Body of pancreas (tissue), 4 donors: ENCODE results near the gene DNMBP.

Experiments used
- POLR2A ChIP-seq, 3 donors: fragments of 450-650 bp; IDR thresholded peaks; one replicate each; pipeline ENCODE4 v1.6.1; 2016; ENCODE audit warnings: antibody characterized with exemption in 3 of 3, mild to moderate bottlenecking in 2 of 3
- TF ChIP-seq, protein P1 (sequence below), 7 experiments: fragments of 450-650 bp in 4 of 7; fragments of 200-600 bp in 3 of 7; sonication (generic) in 3 of 7; IDR thresholded peaks; one replicate each; pipeline ENCODE4 v1.5.1; 2016 to 2019; ENCODE audit warnings: antibody characterized with exemption in 7 of 7

DNA sequence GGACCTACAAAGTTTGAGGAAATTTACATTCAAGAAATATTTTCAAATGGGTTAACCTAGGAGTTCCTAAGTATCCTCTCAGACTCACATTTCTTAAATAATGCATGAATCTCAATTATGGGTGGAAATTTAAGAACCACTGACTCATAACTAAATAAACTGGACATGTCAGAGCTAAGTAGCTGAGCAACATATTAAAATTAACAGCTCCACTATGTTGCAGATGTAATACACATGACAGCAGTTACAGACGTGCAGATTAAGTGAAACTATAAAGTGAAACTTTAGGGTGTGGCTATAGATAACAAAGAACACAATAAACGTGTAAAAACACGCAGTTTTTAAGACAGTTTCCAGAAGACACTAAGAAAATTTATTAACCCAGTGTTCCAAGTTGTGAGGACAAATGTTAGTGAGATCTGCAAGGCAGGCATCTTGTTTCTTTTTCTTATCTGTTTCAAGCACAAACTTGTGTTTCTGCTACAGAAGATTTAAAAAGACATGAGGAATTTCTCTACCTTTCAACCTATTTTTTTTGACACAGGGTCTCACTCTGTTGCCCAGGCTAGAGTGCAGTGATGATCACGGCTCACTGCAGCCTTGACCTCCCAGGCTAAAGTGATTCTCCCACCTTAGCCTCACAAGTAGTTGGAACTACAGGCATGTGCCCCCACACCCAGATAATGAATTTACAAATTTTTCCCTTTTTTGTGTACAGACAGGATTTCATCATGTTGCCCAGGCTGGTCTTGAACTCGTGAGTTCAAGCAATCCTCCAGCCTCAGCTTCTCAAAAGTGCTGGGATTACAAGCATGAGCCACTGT, 25.3 kb downstream of the DNMBP start:
- TF ChIP-seq, protein P1, sequence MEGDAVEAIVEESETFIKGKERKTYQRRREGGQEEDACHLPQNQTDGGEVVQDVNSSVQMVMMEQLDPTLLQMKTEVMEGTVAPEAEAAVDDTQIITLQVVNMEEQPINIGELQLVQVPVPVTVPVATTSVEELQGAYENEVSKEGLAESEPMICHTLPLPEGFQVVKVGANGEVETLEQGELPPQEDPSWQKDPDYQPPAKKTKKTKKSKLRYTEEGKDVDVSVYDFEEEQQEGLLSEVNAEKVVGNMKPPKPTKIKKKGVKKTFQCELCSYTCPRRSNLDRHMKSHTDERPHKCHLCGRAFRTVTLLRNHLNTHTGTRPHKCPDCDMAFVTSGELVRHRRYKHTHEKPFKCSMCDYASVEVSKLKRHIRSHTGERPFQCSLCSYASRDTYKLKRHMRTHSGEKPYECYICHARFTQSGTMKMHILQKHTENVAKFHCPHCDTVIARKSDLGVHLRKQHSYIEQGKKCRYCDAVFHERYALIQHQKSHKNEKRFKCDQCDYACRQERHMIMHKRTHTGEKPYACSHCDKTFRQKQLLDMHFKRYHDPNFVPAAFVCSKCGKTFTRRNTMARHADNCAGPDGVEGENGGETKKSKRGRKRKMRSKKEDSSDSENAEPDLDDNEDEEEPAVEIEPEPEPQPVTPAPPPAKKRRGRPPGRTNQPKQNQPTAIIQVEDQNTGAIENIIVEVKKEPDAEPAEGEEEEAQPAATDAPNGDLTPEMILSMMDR (IDR thresholded peaks at IDR 0.05): no peak
- no peak for TF ChIP-seq POLR2A (IDR thresholded peaks at IDR 0.05)
